ENCODE measurements around the gene HOXA6. TPM values are rescaled to one million over a fixed set of nuclear protein-coding genes. Genes with fewer than 3 reads are reported as not detected.

The HOXA6 gene
- total and polyA plus RNA-seq, 11 donors, result not detected

DNA sequence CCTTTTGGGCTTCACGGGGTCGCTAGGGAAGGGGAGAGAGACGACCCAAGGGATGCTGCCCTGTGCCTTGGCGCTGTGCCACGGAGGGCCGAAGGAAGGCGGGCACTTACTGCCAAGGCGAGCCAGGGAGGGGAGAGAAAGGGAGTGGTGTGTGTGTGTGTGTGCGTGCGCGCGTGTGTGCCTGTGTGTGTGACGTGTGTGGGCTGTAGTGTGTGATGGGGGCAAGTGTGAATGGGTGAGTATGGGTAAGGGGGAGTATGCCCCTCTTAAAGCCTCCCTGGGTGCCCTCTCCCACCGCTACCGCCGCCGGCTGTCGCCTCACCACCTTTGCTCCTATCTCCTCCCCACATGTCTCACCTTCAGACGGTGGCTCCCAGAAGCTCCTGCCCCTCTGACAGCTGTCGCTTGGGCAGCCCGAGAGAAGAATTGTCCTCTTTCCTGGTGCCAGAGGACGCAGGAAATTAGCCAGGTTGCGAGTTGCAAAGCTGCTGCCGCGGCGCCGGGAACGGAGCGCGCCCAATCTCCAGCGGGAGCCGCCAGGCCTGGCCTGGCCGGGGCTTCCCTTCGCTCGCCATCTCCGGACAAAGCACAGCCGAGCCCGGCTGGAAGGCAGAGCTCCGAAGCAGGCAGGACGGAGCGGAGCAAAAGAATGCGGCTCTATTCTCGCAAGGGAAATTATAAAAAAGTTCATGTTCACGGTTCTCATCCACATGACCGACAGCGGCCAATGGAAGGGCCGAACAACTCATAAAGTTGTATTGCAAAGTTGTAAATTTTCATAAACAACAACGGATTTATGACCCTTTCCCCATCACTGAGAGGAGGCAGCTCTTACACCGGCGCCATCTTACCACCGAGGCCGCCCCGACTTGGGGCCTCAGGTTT, 4.6 kb upstream of the HOXA6 start, which contains the start of gene HOXA3:
Gene HOXA3, minus strand, starts transcription at position 653 of the 885 bp plus-strand sequence. CDS start 41,943 bp downstream, outside the sequence.
- Histone ChIP-seq H3K27me3 (peaks cover 91 to 100% (median 99%) of the 10 kb centered on the region in 9 donors), H3K36me3 (no peaks in the 10 kb centered on the region), H3K4me3 (peak within 1 kb of the TSS in 5 of 12 donors; percentile 2 to 38 (median 28)), H3K27ac (peak within 1 kb of the TSS in 1 of 12 donors; percentile 92), H3K9me3 (no peaks in the 10 kb centered on the region), H3K4me1 (peaks cover 3 to 67% (median 27%) of the 10 kb centered on the region in 12 donors)
- ATAC-seq (no peak), DNase-seq (peak in 3 of 5 donors; percentile 5 to 33 (median 19))
- 4 to 7% (median 5%) methylated on average over 34 to 53 of the region's 53 CpGs for WGBS, 4 donors
- intact Hi-C loops (cut with DNase I), result loop anchor here in 5 of 10 donors (10.0 kb wide), 3 partner anchors 1067 to 1287 kb away; no protein-coding TSS in a partner anchor
- TF ChIP-seq, protein P1, sequence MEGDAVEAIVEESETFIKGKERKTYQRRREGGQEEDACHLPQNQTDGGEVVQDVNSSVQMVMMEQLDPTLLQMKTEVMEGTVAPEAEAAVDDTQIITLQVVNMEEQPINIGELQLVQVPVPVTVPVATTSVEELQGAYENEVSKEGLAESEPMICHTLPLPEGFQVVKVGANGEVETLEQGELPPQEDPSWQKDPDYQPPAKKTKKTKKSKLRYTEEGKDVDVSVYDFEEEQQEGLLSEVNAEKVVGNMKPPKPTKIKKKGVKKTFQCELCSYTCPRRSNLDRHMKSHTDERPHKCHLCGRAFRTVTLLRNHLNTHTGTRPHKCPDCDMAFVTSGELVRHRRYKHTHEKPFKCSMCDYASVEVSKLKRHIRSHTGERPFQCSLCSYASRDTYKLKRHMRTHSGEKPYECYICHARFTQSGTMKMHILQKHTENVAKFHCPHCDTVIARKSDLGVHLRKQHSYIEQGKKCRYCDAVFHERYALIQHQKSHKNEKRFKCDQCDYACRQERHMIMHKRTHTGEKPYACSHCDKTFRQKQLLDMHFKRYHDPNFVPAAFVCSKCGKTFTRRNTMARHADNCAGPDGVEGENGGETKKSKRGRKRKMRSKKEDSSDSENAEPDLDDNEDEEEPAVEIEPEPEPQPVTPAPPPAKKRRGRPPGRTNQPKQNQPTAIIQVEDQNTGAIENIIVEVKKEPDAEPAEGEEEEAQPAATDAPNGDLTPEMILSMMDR (IDR thresholded peaks at IDR 0.05), result no peak
- no peak for TF ChIP-seq POLR2A (IDR thresholded peaks at IDR 0.05)

DNA sequence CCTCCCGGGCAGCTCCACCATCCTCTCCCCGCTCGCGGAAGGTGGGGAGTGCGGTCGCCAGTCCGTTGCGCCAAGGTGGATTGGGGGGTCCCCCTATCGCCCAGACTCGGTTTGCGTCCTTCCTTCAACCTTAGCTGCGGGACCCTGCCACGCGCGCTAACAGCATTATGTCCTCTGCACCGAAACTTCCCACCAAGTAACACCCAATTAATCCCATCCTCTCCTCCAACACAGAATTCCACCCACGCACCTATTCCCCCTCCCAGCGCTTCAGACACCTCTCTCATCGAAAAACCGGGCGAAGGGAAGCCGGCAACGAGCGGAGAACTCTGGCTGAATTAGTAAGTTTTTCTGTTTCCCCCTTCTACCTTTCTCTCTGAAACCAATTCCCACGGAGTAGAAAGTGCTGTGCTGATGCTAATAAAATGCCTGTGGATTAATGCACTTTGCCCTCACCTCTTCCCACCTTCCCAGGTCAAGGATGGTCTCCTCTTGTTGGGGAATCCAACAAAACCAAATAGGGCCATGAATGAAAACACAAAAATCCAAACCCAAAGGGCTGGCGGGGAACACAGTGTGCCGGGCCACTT, 3.9 kb upstream of the HOXA6 start:
- intact Hi-C loops (cut with DNase I), result loop anchor here in 5 of 10 donors (10.0 kb wide), 3 partner anchors 1067 to 1287 kb away; no protein-coding TSS in a partner anchor
- 3 to 6% (median 5%) methylated on average over 25 to 27 of the region's 27 CpGs for WGBS, 4 donors
- H3K36me3 ChIP-seq, result no peaks in the 10 kb centered on the region
- peak overlapping the region in 11 of 12 donors; percentile 1 to 39 (median 33) for H3K4me3 ChIP-seq
- no peaks in the 10 kb centered on the region for H3K9me3 ChIP-seq
- ATAC-seq (no peak), DNase-seq (peak in 3 of 5 donors; percentile 4 to 54 (median 15))
- H3K4me1 ChIP-seq, result peaks cover 3 to 66% (median 27%) of the 10 kb centered on the region in 12 donors
- no peak for TF ChIP-seq POLR2A (IDR thresholded peaks at IDR 0.05)
- TF ChIP-seq, protein P1 (IDR thresholded peaks at IDR 0.05), result no peak
- H3K27me3 ChIP-seq, result peaks cover 91 to 100% (median 99%) of the 10 kb centered on the region in 9 donors
- peak overlapping the region in 1 of 12 donors; percentile 92 for H3K27ac ChIP-seq

DNA sequence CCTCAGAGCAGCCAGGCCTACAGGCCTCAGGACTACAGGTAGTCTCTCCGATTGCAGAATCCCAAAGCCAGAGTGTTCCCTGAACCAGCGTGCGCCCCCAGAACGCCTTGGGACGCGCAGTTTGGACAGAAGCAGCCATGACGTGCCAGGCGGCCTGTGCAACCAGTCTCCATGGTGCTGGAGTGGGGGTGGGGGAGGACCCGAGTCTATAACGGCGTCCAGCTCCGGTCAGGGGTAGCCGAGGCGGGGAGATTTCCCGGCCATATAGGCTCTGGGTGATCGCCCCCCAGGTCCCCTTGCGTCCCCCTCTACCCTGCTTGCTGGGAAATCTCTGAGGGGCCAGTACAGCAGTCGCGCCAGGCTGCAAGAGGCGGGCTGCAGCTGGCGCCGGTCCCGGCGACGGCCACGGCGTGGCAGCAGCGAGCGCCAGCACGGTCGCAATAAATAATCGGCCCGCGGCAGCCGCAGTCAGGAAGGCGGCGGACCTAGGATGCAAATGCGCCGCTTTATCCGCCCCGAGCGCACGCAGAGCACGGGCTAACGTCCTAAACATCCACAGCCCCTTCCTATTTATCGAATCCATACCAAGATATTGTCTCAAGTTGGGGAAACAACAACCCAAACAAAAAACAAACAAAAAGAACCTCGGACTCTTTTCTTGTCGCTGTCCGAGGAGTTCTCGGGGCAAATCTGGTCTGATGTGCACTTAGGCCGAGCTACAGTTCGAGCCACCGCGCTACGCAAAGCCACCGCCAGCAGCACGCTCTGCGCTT, 3.2 kb upstream of the HOXA6 start:
- intact Hi-C loops (cut with DNase I), result loop anchor here in 5 of 10 donors (10.0 kb wide), 3 partner anchors 1066 to 1286 kb away; no protein-coding TSS in a partner anchor
- H3K9me3 ChIP-seq, result no peaks in the 10 kb centered on the region
- peak overlapping the region in 11 of 12 donors; percentile 1 to 39 (median 33) for H3K4me3 ChIP-seq
- TF ChIP-seq, protein P1 (IDR thresholded peaks at IDR 0.05), result peak; percentile 64 to 90 (median 82)
- no peak for TF ChIP-seq POLR2A (IDR thresholded peaks at IDR 0.05)
- H3K27ac ChIP-seq, result peak overlapping the region in 1 of 12 donors; percentile 92
- WGBS, 4 donors, result 1 to 2% (median 2%) methylated on average over 34 to 58 of the region's 58 CpGs
- peaks cover 89 to 100% (median 99%) of the 10 kb centered on the region in 9 donors for H3K27me3 ChIP-seq
- DNase-seq (peak; percentile 52 to 80 (median 64)), ATAC-seq (peak; percentile 55 to 85 (median 71))
- H3K36me3 ChIP-seq, result no peaks in the 10 kb centered on the region
- peaks cover 3 to 59% (median 24%) of the 10 kb centered on the region in 12 donors for H3K4me1 ChIP-seq

All from heart left ventricle (tissue), 16 donors.